Heart right ventricle (tissue), 16 donors: ENCODE measurements around the gene CFAP58. TPM values are rescaled to one million over a fixed set of nuclear protein-coding genes. Genes with fewer than 3 reads are reported as not detected.

Source experiments
- ATAC-seq, 8 donors: fragments of 200-7000 bp; cut with Tn5 transposase; one replicate each; pipeline ENCODE4 v1.9.1; 2020; ENCODE audit warnings: mild to moderate bottlenecking in 8 of 8, moderate library complexity in 8 of 8, moderate number of reproducible peaks in 1 of 8
- DNase-seq, 2 donors: peaks; one replicate each; pipeline ENCODE4 v3.0.0-alpha.2; 2020
- H3K27ac ChIP-seq, 10 donors: fragments of 200-600 bp; sonication (generic) in 2 of 10; one replicate each; pipeline versions ENCODE4 v1.5.0 to v1.8.0; 2020 to 2022; ENCODE audit warnings: mild to moderate bottlenecking in 3 of 10
- H3K27me3 ChIP-seq, 7 donors: fragments of 200-600 bp; one replicate each; pipeline ENCODE4 v1.8.0; 2021 to 2022; ENCODE audit warnings: mild to moderate bottlenecking in 2 of 7
- H3K36me3 ChIP-seq, 9 donors: fragments of 200-600 bp; sonication (generic) in 1 of 9; one replicate each; pipeline versions ENCODE4 v1.5.0 to v1.8.0; 2020 to 2022; ENCODE audit warnings: mild to moderate bottlenecking in 2 of 9
- H3K4me1 ChIP-seq, 9 donors: fragments of 200-600 bp; sonication (generic) in 1 of 9; one replicate each; pipeline versions ENCODE4 v1.5.0 to v1.8.0; 2020 to 2022; ENCODE audit warnings: mild to moderate bottlenecking in 4 of 9
- H3K4me3 ChIP-seq, 10 donors: fragments of 200-600 bp; sonication (generic) in 2 of 10; one replicate each; pipeline versions ENCODE4 v1.5.0 to v1.8.0; 2020 to 2022; ENCODE audit warnings: mild to moderate bottlenecking in 7 of 10, moderate library complexity in 2 of 10
- H3K9me3 ChIP-seq, 11 donors: fragments of 200-600 bp in 10 of 11; sonication (generic) in 2 of 11; one replicate each; pipeline versions ENCODE4 v1.5.0 to v1.8.0; 2013 to 2022; ENCODE audit warnings: mild to moderate bottlenecking in 2 of 11, control low read depth in 1 of 11, moderate library complexity in 1 of 11
- CTCF ChIP-seq, 9 donors: fragments of 200-600 bp; sonication (generic) in 2 of 9; IDR thresholded peaks; one replicate each; pipeline versions ENCODE4 v1.5.0 to v1.8.0; 2021 to 2022; ENCODE audit warnings: antibody characterized with exemption in 9 of 9, mild to moderate bottlenecking in 5 of 9, moderate library complexity in 1 of 9
- WGBS, 2 donors: extraction: QIAGEN DNeasy Blood & Tissue Kit; methylation state at CpG; one replicate each; pipeline ENCODE4 v1.1.7; 2013; ENCODE audit warnings: inconsistent platforms in 1 of 2; 5-methylcytosine and 5-hydroxymethylcytosine counted together
- intact Hi-C, 10 donors: fragments of 100-400 bp; cut with DNase I; formaldehyde crosslinking; loops; one replicate each; pipeline versions ENCODE4 v1.11.1 to v1.14.2; 2022
- polyA plus RNA-seq, 2 donors: library from polyadenylated mRNA; stranded (reverse); fragments of 200-250 nt; gene quantifications; one replicate each; pipeline ENCODE4 v1.2.3, GENCODE V29; 2013
- total RNA-seq, 10 donors: library from RNA; stranded (reverse); fragmentation: NEBNext Ultra II Directional in 3 of 10; extraction: Animal tissue kit (Norgen Biotek cat#: 25700) in 3 of 10; gene quantifications; one replicate each; pipeline versions ENCODE4 v1.2.1 to v1.2.4, GENCODE V29; 2021 to 2023
- donor health status: Arrhythmogenic right ventricular cardiomyopathy.
- donor health status: ischemic (EF 13 %, LVEDD 7.1; RV severe dilation, severe dysfunction).
- donor health status: healthy with polysubstance abuse.
- donor health status: DM: no; HTN: yes; CAD: no.
- donor health status: DM: no; HTN: no; CAD: no.
- donor health status: ischemic (EF 25% LVEDD 6.9; RV normal size, moderate dysfunction).
- donor health status: ischemic (EF 25% LVEDD 5.7; RV mildly dilated, moderate dysfunction).
- donor health status: healthy.
- donor health status: DM: yes; HTN: yes; CAD: no.
- donor health status: Ischemic cardiomyopathy.
- donor health status: ischemic (EF 35%, LVEDD 5.7; RV mildly dilated, moderate dysfunction).
- donor health status: nonischemic (EF 11% LVEDD 7.7; RV severe dilation, severe dysfunction).
- donor health status: DM: yes; HTN: yes; CAD: no.
- donor health status: PGD.
- donor health status: ischemic (EF 29% LVEDD 5.4; RV normal size, mild dysfunction).
- donor health status: nonischemic (EF 23%, LVEDD 6.1; RV moderate dilation, normal function).

CFAP58 gene
- total and polyA plus RNA-seq, 12 donors = 0.58 to 5.8 (median 3.0) TPM

GRCh38 chr10:104315486-104315921 is 38.1 kb upstream of the CFAP58 start:
- Histone ChIP-seq H3K4me1 (peaks cover 53 to 97% (median 83%) of the 10 kb centered on the region in 9 donors), H3K36me3 (peaks cover 9 to 78% (median 26%) of the 10 kb centered on the region in 9 donors), H3K27ac (peak overlapping the region in 1 of 10 donors; percentile 56), H3K9me3 (no peaks in the 10 kb centered on the region), H3K27me3 (no peaks in the 10 kb centered on the region), H3K4me3 (no peak overlapping the region)
- intact Hi-C loops = no loop called here
- ATAC-seq (no peak), DNase-seq (no peak)
- 96% methylated on average over 22 of the region's 22 CpGs for WGBS, 2 donors
- no peak for TF ChIP-seq CTCF (IDR thresholded peaks at IDR 0.05)

GRCh38 chr10:104316321-104317099 is 37.1 kb upstream of the CFAP58 start:
- H3K27ac ChIP-seq = peak overlapping the region in 8 of 10 donors; percentile 24 to 100 (median 68)
- no peak for TF ChIP-seq CTCF (IDR thresholded peaks at IDR 0.05)
- no peak for ATAC-seq
- WGBS, 2 donors = 86 to 87% methylated on average over 9 of the region's 9 CpGs
- no peak overlapping the region for H3K4me3 ChIP-seq
- H3K4me1 ChIP-seq = peaks cover 58 to 97% (median 83%) of the 10 kb centered on the region in 9 donors
- no peak for DNase-seq
- H3K9me3 ChIP-seq = no peaks in the 10 kb centered on the region
- H3K27me3 ChIP-seq = no peaks in the 10 kb centered on the region
- intact Hi-C loops = no loop called here
- H3K36me3 ChIP-seq = peaks cover 9 to 68% (median 26%) of the 10 kb centered on the region in 9 donors

- intact Hi-C loops = no loop called here
- H3K27ac ChIP-seq = peak overlapping the region in 8 of 10 donors; percentile 55 to 100 (median 86)
- no peak overlapping the region for H3K4me3 ChIP-seq
- H3K27me3 ChIP-seq = no peaks in the 10 kb centered on the region
- no peaks in the 10 kb centered on the region for H3K9me3 ChIP-seq
- H3K4me1 ChIP-seq = peaks cover 58 to 97% (median 83%) of the 10 kb centered on the region in 9 donors
- DNase-seq (no peak), ATAC-seq (peak in 1 of 8 donors; percentile 21)
- 20 to 31% methylated on average over 6 of the region's 6 CpGs for WGBS, 2 donors
- peak in 1 of 9 donors; percentile 13 for TF ChIP-seq CTCF (IDR thresholded peaks at IDR 0.05)
- peaks cover 9 to 60% (median 26%) of the 10 kb centered on the region in 9 donors for H3K36me3 ChIP-seq
Measured at GRCh38 chr10:104317269-104317710, 36.3 kb upstream of the CFAP58 start.

- Histone ChIP-seq H3K27ac (peak overlapping the region in 9 of 10 donors; percentile 56 to 100 (median 92)), H3K36me3 (peaks cover 9 to 55% (median 26%) of the 10 kb centered on the region in 9 donors), H3K4me1 (peaks cover 59 to 97% (median 83%) of the 10 kb centered on the region in 9 donors), H3K9me3 (no peaks in the 10 kb centered on the region), H3K27me3 (no peaks in the 10 kb centered on the region), H3K4me3 (no peak overlapping the region)
- 63 to 71% methylated on average over 7 of the region's 7 CpGs for WGBS, 2 donors
- TF ChIP-seq CTCF (IDR thresholded peaks at IDR 0.05) = no peak
- DNase-seq (no peak), ATAC-seq (peak in 2 of 8 donors; percentile 5 to 8)
- intact Hi-C loops = no loop called here
Measured at GRCh38 chr10:104317726-104318299, 35.8 kb upstream of the CFAP58 start.
